ENCODE results near the gene TPGS2.

Gene TPGS2

GRCh38 chr18:36826556-36826955, 2.2 kb downstream of the TPGS2 start:
- 99% methylated on average over 3 of the region's 3 CpGs for WGBS
- Histone ChIP-seq H2BK120ac (ENCODE audit: low read depth, low read length) (no peak overlapping the region), H3K4me1 (ENCODE audit: control insufficient read depth, insufficient read depth, low read depth, low read length) (peaks cover 1% of the 10 kb centered on the region), H3K27me3 (ENCODE audit: control insufficient read depth in 1 of 2, insufficient read depth in 1 of 2, low read length in 2 of 2) (no peaks in the 10 kb centered on the region), H2BK15ac (ENCODE audit: low read depth, poor library complexity, severe bottlenecking) (no peak overlapping the region), H3K23ac (ENCODE audit: low read length in 2 of 2) (no peak overlapping the region), H3K9me3 (ENCODE audit: control insufficient read depth, low read length) (no peaks in the 10 kb centered on the region), H2AFZ (ENCODE audit: low read depth, low read length) (no peak overlapping the region), H3K79me1 (replicated peaks; ENCODE audit: low read length, poor library complexity, severe bottlenecking) (peaks cover 10% of the 10 kb centered on the region), H2AK5ac (ENCODE audit: low read length, severe bottlenecking) (no peak overlapping the region), H3K14ac (ENCODE audit: low read length in 2 of 2) (no peak overlapping the region), H3K4ac (ENCODE audit: low read depth in 1 of 2, low read length in 2 of 2) (no peak overlapping the region), H3K4me2 (ENCODE audit: low read length, poor library complexity, severe bottlenecking) (no peak overlapping the region), H3K9ac (ENCODE audit: low read length) (no peak overlapping the region), H4K8ac (ENCODE audit: low read length) (no peak overlapping the region), H3K27ac (ENCODE audit: low read length, poor library complexity, severe bottlenecking) (no peak overlapping the region), H3K36me3 (ENCODE audit: control insufficient read depth in 1 of 2, insufficient read depth in 2 of 2, low read depth in 1 of 2, low read length in 2 of 2) (peaks cover 2 to 10% of the 10 kb centered on the region in 2 experiments), H3K4me3 (ENCODE audit: insufficient read depth in 1 of 2, low read depth in 1 of 2, low read length in 2 of 2) (no peak overlapping the region), H4K91ac (ENCODE audit: low read length) (no peak overlapping the region), H3K18ac (ENCODE audit: low read depth in 1 of 2, low read length in 2 of 2) (no peak overlapping the region), H2BK12ac (ENCODE audit: low read length in 2 of 2) (no peak overlapping the region), H2BK5ac (ENCODE audit: low read depth, low read length, poor library complexity, severe bottlenecking) (no peak overlapping the region)
- DNase-seq, result no peak

GRCh38 chr18:36825526-36825925, 3.3 kb downstream of the TPGS2 start:
- Histone ChIP-seq H3K36me3 (ENCODE audit: control insufficient read depth in 1 of 2, insufficient read depth in 2 of 2, low read depth in 1 of 2, low read length in 2 of 2) (peaks cover 2 to 10% of the 10 kb centered on the region in 2 experiments), H4K91ac (ENCODE audit: low read length) (no peak overlapping the region), H3K4me2 (ENCODE audit: low read length, poor library complexity, severe bottlenecking) (no peak overlapping the region), H3K9me3 (ENCODE audit: control insufficient read depth, low read length) (no peaks in the 10 kb centered on the region), H3K27ac (ENCODE audit: low read length, poor library complexity, severe bottlenecking) (no peak overlapping the region), H2BK5ac (ENCODE audit: low read depth, low read length, poor library complexity, severe bottlenecking) (no peak overlapping the region), H2BK12ac (ENCODE audit: low read length in 2 of 2) (no peak overlapping the region), H3K4me3 (ENCODE audit: insufficient read depth in 1 of 2, low read depth in 1 of 2, low read length in 2 of 2) (no peak overlapping the region), H3K27me3 (ENCODE audit: control insufficient read depth in 1 of 2, insufficient read depth in 1 of 2, low read length in 2 of 2) (no peaks in the 10 kb centered on the region), H2BK120ac (ENCODE audit: low read depth, low read length) (no peak overlapping the region), H2AK5ac (ENCODE audit: low read length, severe bottlenecking) (no peak overlapping the region), H2AFZ (ENCODE audit: low read depth, low read length) (no peak overlapping the region), H3K4ac (ENCODE audit: low read depth in 1 of 2, low read length in 2 of 2) (no peak overlapping the region), H2BK15ac (ENCODE audit: low read depth, poor library complexity, severe bottlenecking) (no peak overlapping the region), H3K14ac (ENCODE audit: low read length in 2 of 2) (no peak overlapping the region), H3K4me1 (ENCODE audit: control insufficient read depth, insufficient read depth, low read depth, low read length) (peaks cover 1% of the 10 kb centered on the region), H3K23ac (ENCODE audit: low read length in 2 of 2) (no peak overlapping the region), H4K8ac (ENCODE audit: low read length) (no peak overlapping the region), H3K9ac (ENCODE audit: low read length) (no peak overlapping the region), H3K79me1 (replicated peaks; ENCODE audit: low read length, poor library complexity, severe bottlenecking) (peaks cover 16% of the 10 kb centered on the region), H3K18ac (ENCODE audit: low read depth in 1 of 2, low read length in 2 of 2) (no peak overlapping the region)
- no peak for DNase-seq

- H2AK5ac ChIP-seq (ENCODE audit: low read length, severe bottlenecking), result no peak overlapping the region
- H2AFZ ChIP-seq (ENCODE audit: low read depth, low read length), result no peak overlapping the region
- no peak overlapping the region for H3K9ac ChIP-seq (ENCODE audit: low read length)
- H4K8ac ChIP-seq (ENCODE audit: low read length), result no peak overlapping the region
- peaks cover 26% of the 10 kb centered on the region for H3K79me1 ChIP-seq (replicated peaks; ENCODE audit: low read length, poor library complexity, severe bottlenecking)
- H3K36me3 ChIP-seq (ENCODE audit: control insufficient read depth in 1 of 2, insufficient read depth in 2 of 2, low read depth in 1 of 2, low read length in 2 of 2), result peaks cover 11 to 32% of the 10 kb centered on the region in 2 experiments
- no peaks in the 10 kb centered on the region for H3K9me3 ChIP-seq (ENCODE audit: control insufficient read depth, low read length)
- no peak overlapping the region for H4K91ac ChIP-seq (ENCODE audit: low read length)
- DNase-seq, result no peak
- no peak overlapping the region for H3K18ac ChIP-seq (ENCODE audit: low read depth in 1 of 2, low read length in 2 of 2)
- H2BK12ac ChIP-seq (ENCODE audit: low read length in 2 of 2), result no peak overlapping the region
- H3K4me1 ChIP-seq (ENCODE audit: control insufficient read depth, insufficient read depth, low read depth, low read length), result no peaks in the 10 kb centered on the region
- no peak overlapping the region for H3K4me2 ChIP-seq (ENCODE audit: low read length, poor library complexity, severe bottlenecking)
- peak overlapping the region; percentile 70 for H3K27ac ChIP-seq (ENCODE audit: low read length, poor library complexity, severe bottlenecking)
- H2BK120ac ChIP-seq (ENCODE audit: low read depth, low read length), result no peak overlapping the region
- no peak overlapping the region for H3K14ac ChIP-seq (ENCODE audit: low read length in 2 of 2)
- WGBS, result 83% methylated on average over 4 of the region's 4 CpGs
- no peak overlapping the region for H3K23ac ChIP-seq (ENCODE audit: low read length in 2 of 2)
- no peak overlapping the region for H3K4ac ChIP-seq (ENCODE audit: low read depth in 1 of 2, low read length in 2 of 2)
- no peak overlapping the region for H2BK5ac ChIP-seq (ENCODE audit: low read depth, low read length, poor library complexity, severe bottlenecking)
- H2BK15ac ChIP-seq (ENCODE audit: low read depth, poor library complexity, severe bottlenecking), result no peak overlapping the region
- H3K4me3 ChIP-seq (ENCODE audit: insufficient read depth in 1 of 2, low read depth in 1 of 2, low read length in 2 of 2), result no peak overlapping the region
- H3K27me3 ChIP-seq (ENCODE audit: control insufficient read depth in 1 of 2, insufficient read depth in 1 of 2, low read length in 2 of 2), result no peaks in the 10 kb centered on the region
Measured at GRCh38 chr18:36821681-36822080, 7.1 kb downstream of the TPGS2 start.

GRCh38 chr18:36819621-36820020, 9.2 kb downstream of the TPGS2 start:
- Histone ChIP-seq H2BK15ac (ENCODE audit: low read depth, poor library complexity, severe bottlenecking) (no peak overlapping the region), H4K91ac (ENCODE audit: low read length) (no peak overlapping the region), H3K27ac (ENCODE audit: low read length, poor library complexity, severe bottlenecking) (no peak overlapping the region), H3K18ac (ENCODE audit: low read depth in 1 of 2, low read length in 2 of 2) (no peak overlapping the region), H2BK120ac (ENCODE audit: low read depth, low read length) (no peak overlapping the region), H2BK12ac (ENCODE audit: low read length in 2 of 2) (no peak overlapping the region), H3K23ac (ENCODE audit: low read length in 2 of 2) (no peak overlapping the region), H3K9ac (ENCODE audit: low read length) (no peak overlapping the region), H2AFZ (ENCODE audit: low read depth, low read length) (no peak overlapping the region), H3K4me3 (ENCODE audit: insufficient read depth in 1 of 2, low read depth in 1 of 2, low read length in 2 of 2) (no peak overlapping the region), H3K79me1 (replicated peaks; ENCODE audit: low read length, poor library complexity, severe bottlenecking) (peaks cover 27% of the 10 kb centered on the region), H3K4me2 (ENCODE audit: low read length, poor library complexity, severe bottlenecking) (no peak overlapping the region), H3K36me3 (ENCODE audit: control insufficient read depth in 1 of 2, insufficient read depth in 2 of 2, low read depth in 1 of 2, low read length in 2 of 2) (peaks cover 15 to 43% of the 10 kb centered on the region in 2 experiments), H3K4ac (ENCODE audit: low read depth in 1 of 2, low read length in 2 of 2) (no peak overlapping the region), H2BK5ac (ENCODE audit: low read depth, low read length, poor library complexity, severe bottlenecking) (no peak overlapping the region), H3K27me3 (ENCODE audit: control insufficient read depth in 1 of 2, insufficient read depth in 1 of 2, low read length in 2 of 2) (no peaks in the 10 kb centered on the region), H3K4me1 (ENCODE audit: control insufficient read depth, insufficient read depth, low read depth, low read length) (peaks cover 2% of the 10 kb centered on the region), H3K14ac (ENCODE audit: low read length in 2 of 2) (no peak overlapping the region), H3K9me3 (ENCODE audit: control insufficient read depth, low read length) (no peaks in the 10 kb centered on the region), H4K8ac (ENCODE audit: low read length) (no peak overlapping the region), H2AK5ac (ENCODE audit: low read length, severe bottlenecking) (no peak overlapping the region)
- DNase-seq, result no peak
